ENCODE data around the gene ANO1.

ANO1 gene

GRCh38 chr11:70133771-70134335, 55.7 kb downstream of the ANO1 start:
- H3K4me3 ChIP-seq (ENCODE audit: low read depth, low read length), result no peak overlapping the region

- H3K4me3 ChIP-seq (ENCODE audit: low read depth, low read length), result no peak overlapping the region
These were observed 56.4 kb downstream of the ANO1 start for GRCh38 chr11:70134490-70134889.

GRCh38 chr11:70135142-70135541, 57.0 kb downstream of the ANO1 start:
- no peak overlapping the region for H3K4me3 ChIP-seq (ENCODE audit: low read depth, low read length)

GRCh38 chr11:70135625-70136059, 57.5 kb downstream of the ANO1 start:
- H3K4me3 ChIP-seq (ENCODE audit: low read depth, low read length), result no peak overlapping the region

GRCh38 chr11:70137383-70137782, 59.3 kb downstream of the ANO1 start:
- no peak overlapping the region for H3K4me3 ChIP-seq (ENCODE audit: low read depth, low read length)

GRCh38 chr11:70138403-70138802, 60.3 kb downstream of the ANO1 start:
- H3K4me3 ChIP-seq (ENCODE audit: low read depth, low read length), result no peak overlapping the region

- H3K4me3 ChIP-seq (ENCODE audit: low read depth, low read length), result no peak overlapping the region
These were observed 61.8 kb downstream of the ANO1 start for GRCh38 chr11:70139785-70140410.

GRCh38 chr11:70140711-70141485, 62.8 kb downstream of the ANO1 start:
- no peak overlapping the region for H3K4me3 ChIP-seq (ENCODE audit: low read depth, low read length)

- H3K4me3 ChIP-seq (ENCODE audit: low read depth, low read length), result no peak overlapping the region
These were observed 63.5 kb downstream of the ANO1 start for GRCh38 chr11:70141486-70142220.

GRCh38 chr11:70142221-70142875, 64.2 kb downstream of the ANO1 start:
- no peak overlapping the region for H3K4me3 ChIP-seq (ENCODE audit: low read depth, low read length)

GRCh38 chr11:70144262-70144661, 66.1 kb downstream of the ANO1 start:
- no peak overlapping the region for H3K4me3 ChIP-seq (ENCODE audit: low read depth, low read length)

GRCh38 chr11:70145071-70145470, 67.0 kb downstream of the ANO1 start:
- no peak overlapping the region for H3K4me3 ChIP-seq (ENCODE audit: low read depth, low read length)

GRCh38 chr11:70145841-70146240, 67.7 kb downstream of the ANO1 start:
- H3K4me3 ChIP-seq (ENCODE audit: low read depth, low read length), result no peak overlapping the region

GRCh38 chr11:70146299-70146698, 68.2 kb downstream of the ANO1 start:
- H3K4me3 ChIP-seq (ENCODE audit: low read depth, low read length), result no peak overlapping the region

GRCh38 chr11:70146895-70147520, 68.9 kb downstream of the ANO1 start:
- H3K4me3 ChIP-seq (ENCODE audit: low read depth, low read length), result no peak overlapping the region

- H3K4me3 ChIP-seq (ENCODE audit: low read depth, low read length), result no peak overlapping the region
These were observed 69.6 kb downstream of the ANO1 start for GRCh38 chr11:70147668-70148067.

GRCh38 chr11:70151671-70152070, 73.6 kb downstream of the ANO1 start:
- no peak overlapping the region for H3K4me3 ChIP-seq (ENCODE audit: low read depth, low read length)

- H3K4me3 ChIP-seq (ENCODE audit: low read depth, low read length), result no peak overlapping the region
These were observed 75.1 kb downstream of the ANO1 start for GRCh38 chr11:70153133-70153727.

- no peak overlapping the region for H3K4me3 ChIP-seq (ENCODE audit: low read depth, low read length)
These were observed 77.3 kb downstream of the ANO1 start for GRCh38 chr11:70155386-70155785.
